Activated B cell treated with CpG ODN at 0.5 μM for 24 hours (primary cell): Measurements from ENCODE around the gene CNTD1. TPM values are rescaled to one million over a fixed set of nuclear protein-coding genes. Genes with fewer than 3 reads are reported as not detected.

Source experiments
- ATAC-seq: fragments of 200-7000 bp; cut with Tn5 transposase; one replicate; pipeline ENCODE4 v1.10.0; 2021; ENCODE audit warnings: low read depth, mild to moderate bottlenecking, moderate library complexity
- CTCF ChIA-PET: fragments of 350-600 bp; sonication (Branson Sonifier 250); formaldehyde crosslinking; loops from one replicate; lab custom pipeline; 2021; ENCODE audit warnings: antibody characterized with exemption; lab: Charles Lee
- POLR2A ChIA-PET: fragments of 350-600 bp; sonication (Branson Sonifier 250); formaldehyde crosslinking; loops from one replicate; lab custom pipeline; 2021; ENCODE audit warnings: antibody characterized with exemption; lab: Charles Lee
- DNase-seq: peaks from one replicate; pipeline ENCODE4 v3.0.0; 2022
- H3K27ac Mint-ChIP-seq: one replicate; pipeline ENCODE4 v1.8.0; 2020; ENCODE audit warnings: mixed read lengths
- H3K27me3 Mint-ChIP-seq: one replicate; pipeline ENCODE4 v1.8.0; 2021; ENCODE audit warnings: mixed read lengths
- H3K36me3 Mint-ChIP-seq: one replicate; pipeline ENCODE4 v1.8.0; 2021; ENCODE audit warnings: low read depth, mixed read lengths
- H3K4me1 Mint-ChIP-seq: one replicate; pipeline ENCODE4 v1.8.0; 2021; ENCODE audit warnings: mixed read lengths
- H3K4me3 Mint-ChIP-seq: one replicate; pipeline ENCODE4 v1.8.0; 2020; ENCODE audit warnings: mild to moderate bottlenecking, mixed read lengths
- H3K9me3 Mint-ChIP-seq: one replicate; pipeline ENCODE4 v1.8.0; 2020; ENCODE audit warnings: mixed read lengths
- intact Hi-C: fragments of 100-400 bp; cut with micrococcal nuclease; formaldehyde crosslinking; loops from one replicate; pipeline ENCODE4 v1.15.1; 2024
- total RNA-seq: library from RNA; stranded (reverse); gene quantifications from 2 replicates; pipeline ENCODE4 v1.2.3, GENCODE V29; 2022
- TF ChIP-seq, protein P1 (sequence below): fragments of 200-600 bp; IDR thresholded peaks from one replicate; pipeline ENCODE4 v1.8.0; 2022; ENCODE audit warnings: antibody characterized with exemption, mild to moderate bottlenecking

Gene CNTD1
- total RNA-seq, 1 donor from 2014 or later: not detected

DNA sequence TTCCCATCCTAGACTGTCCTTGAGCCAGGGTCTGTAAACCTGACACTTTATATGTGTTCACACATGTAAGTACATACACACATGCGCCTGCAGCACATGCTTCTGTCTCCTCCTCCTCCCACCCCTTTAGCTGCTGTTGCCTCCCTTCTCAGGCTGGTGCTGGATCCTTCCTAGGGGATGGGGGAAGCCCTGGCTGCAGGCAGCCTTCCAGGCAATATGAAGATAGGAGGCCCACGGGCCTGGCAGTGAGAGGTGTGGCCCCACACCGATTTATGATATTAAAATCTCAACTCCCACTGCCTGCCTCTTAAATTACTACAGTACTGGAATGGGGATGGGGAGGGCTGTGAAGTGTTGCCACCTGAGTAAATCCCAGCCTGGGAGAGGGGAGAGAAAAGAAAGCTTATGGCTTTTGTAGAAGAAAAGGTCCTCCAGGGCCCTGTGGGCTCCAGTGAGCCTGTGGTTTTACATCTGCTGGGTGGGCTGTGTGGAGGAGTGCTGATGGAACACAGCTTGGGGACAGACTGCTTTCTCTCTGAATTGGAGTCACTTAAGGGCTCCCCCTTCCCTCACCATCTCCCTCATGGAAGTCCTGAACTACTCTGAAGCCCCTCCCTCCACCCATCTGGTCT lies 19.2 kb upstream of the CNTD1 start:
- ATAC-seq (no peak), DNase-seq (no peak)
- Mint-ChIP-seq H3K36me3 (peaks cover 46% of the 10 kb centered on the region), H3K4me3 (no peak overlapping the region), H3K9me3 (no peaks in the 10 kb centered on the region), H3K27ac (no peak overlapping the region), H3K4me1 (peaks cover 26% of the 10 kb centered on the region), H3K27me3 (peaks cover 29% of the 10 kb centered on the region)
- ChIA-PET POLR2A (interaction anchor here (1.3 kb wide), 1 partner anchor 45 kb away, joined by 5 read pairs; the partner anchor contains the start of gene BECN1), CTCF (no interaction called here)
- intact Hi-C loops: no loop called here
- TF ChIP-seq, protein P1, sequence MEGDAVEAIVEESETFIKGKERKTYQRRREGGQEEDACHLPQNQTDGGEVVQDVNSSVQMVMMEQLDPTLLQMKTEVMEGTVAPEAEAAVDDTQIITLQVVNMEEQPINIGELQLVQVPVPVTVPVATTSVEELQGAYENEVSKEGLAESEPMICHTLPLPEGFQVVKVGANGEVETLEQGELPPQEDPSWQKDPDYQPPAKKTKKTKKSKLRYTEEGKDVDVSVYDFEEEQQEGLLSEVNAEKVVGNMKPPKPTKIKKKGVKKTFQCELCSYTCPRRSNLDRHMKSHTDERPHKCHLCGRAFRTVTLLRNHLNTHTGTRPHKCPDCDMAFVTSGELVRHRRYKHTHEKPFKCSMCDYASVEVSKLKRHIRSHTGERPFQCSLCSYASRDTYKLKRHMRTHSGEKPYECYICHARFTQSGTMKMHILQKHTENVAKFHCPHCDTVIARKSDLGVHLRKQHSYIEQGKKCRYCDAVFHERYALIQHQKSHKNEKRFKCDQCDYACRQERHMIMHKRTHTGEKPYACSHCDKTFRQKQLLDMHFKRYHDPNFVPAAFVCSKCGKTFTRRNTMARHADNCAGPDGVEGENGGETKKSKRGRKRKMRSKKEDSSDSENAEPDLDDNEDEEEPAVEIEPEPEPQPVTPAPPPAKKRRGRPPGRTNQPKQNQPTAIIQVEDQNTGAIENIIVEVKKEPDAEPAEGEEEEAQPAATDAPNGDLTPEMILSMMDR: no peak

DNA sequence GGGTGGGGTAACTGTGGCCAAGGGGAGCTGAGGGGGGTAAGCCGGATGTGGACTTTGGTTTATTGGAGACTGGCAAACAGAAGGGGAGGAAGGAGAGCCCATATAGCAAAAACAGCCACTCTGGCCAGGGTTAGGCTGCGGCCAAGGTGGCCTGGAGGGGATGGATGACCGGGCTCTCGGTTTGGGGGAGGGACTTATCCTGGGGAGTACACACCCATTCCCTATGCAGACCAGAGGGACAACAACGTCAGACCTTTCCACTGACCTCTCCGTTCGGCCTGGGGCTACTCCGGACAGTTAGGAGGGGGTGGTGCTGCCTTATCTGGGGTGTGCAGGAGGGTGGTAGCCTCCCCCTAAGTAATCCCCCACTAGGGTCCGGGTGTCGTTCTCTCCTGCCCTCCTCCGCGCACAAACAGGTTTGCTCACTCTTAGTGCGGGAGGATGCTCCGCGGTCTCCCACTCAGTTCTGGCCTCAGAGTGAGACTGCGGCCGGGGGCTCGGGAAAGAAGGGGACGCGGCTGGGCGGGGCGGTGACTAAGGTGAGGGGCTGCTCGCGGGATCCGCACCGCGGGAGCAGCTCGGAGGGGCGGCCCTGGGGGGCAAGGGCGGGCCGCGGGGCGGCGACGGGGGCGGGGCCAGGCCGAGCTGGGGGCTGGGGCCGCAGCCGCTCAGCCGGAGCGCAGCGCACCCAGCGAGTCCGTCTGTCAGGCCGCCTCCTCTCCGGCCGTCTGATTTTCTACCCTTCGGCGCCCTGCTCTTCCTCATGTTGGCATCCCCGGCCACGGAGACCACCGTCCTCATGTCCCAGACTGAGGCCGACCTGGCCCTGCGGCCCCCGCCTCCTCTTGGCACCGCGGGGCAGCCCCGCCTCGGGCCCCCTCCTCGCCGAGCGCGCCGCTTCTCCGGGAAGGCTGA lies 18.5 kb upstream of the CNTD1 start, which contains the start of gene WNK4:
TSS of gene WNK4 (plus strand) at position 675 of the 915 bp plus-strand sequence. CDS start at position 764, 89 bp downstream.
- CTCF ChIA-PET: no interaction called here
- peaks cover 27% of the 10 kb centered on the region for H3K4me1 Mint-ChIP-seq
- H3K4me3 Mint-ChIP-seq: peak within 1 kb of the TSS; percentile 15
- no peak within 1 kb of the TSS for H3K27ac Mint-ChIP-seq
- peaks cover 41% of the 10 kb centered on the region for H3K36me3 Mint-ChIP-seq
- H3K27me3 Mint-ChIP-seq: peaks cover 34% of the 10 kb centered on the region
- ATAC-seq (peak; percentile 40), DNase-seq (no peak)
- intact Hi-C loops: no loop called here
- POLR2A ChIA-PET: interaction anchor here (1.3 kb wide), 1 partner anchor 44 kb away, joined by 5 read pairs; the partner anchor contains the start of gene BECN1
- TF ChIP-seq, protein P1: no peak
- no peaks in the 10 kb centered on the region for H3K9me3 Mint-ChIP-seq

- intact Hi-C loops: no loop called here
- Mint-ChIP-seq H3K9me3 (no peaks in the 10 kb centered on the region), H3K27me3 (peaks cover 40% of the 10 kb centered on the region), H3K36me3 (peaks cover 34% of the 10 kb centered on the region), H3K27ac (no peak overlapping the region), H3K4me1 (peaks cover 26% of the 10 kb centered on the region), H3K4me3 (peak overlapping the region; percentile 15)
- ATAC-seq (no peak), DNase-seq (no peak)
- ChIA-PET POLR2A (interaction anchor here (1.3 kb wide), 1 partner anchor 43 kb away, joined by 5 read pairs; the partner anchor contains the start of gene BECN1), CTCF (no interaction called here)
- TF ChIP-seq, protein P1: no peak
Measured at GRCh38 chr17:42780851-42781638, 17.6 kb upstream of the CNTD1 start.

- Mint-ChIP-seq H3K27ac (no peak overlapping the region), H3K36me3 (peaks cover 30% of the 10 kb centered on the region), H3K9me3 (no peaks in the 10 kb centered on the region), H3K4me3 (no peak overlapping the region), H3K4me1 (peaks cover 26% of the 10 kb centered on the region), H3K27me3 (peaks cover 45% of the 10 kb centered on the region)
- DNase-seq (no peak), ATAC-seq (no peak)
- intact Hi-C loops: no loop called here
- ChIA-PET CTCF (interaction anchor here (0.9 kb wide), 1 partner anchor 204 kb away, joined by 3 read pairs; the partner anchor contains the start of gene PSMC3IP), POLR2A (no interaction called here)
- TF ChIP-seq, protein P1: no peak
Measured at GRCh38 chr17:42781639-42782165, 17.0 kb upstream of the CNTD1 start.
